H1 (cell line): ENCODE results near the gene FAM25A. TPM values are rescaled to one million over a fixed set of nuclear protein-coding genes. Genes with fewer than 3 reads are reported as not detected.

Experiments used
- CTCF ChIA-PET: fragments of 300-600 bp; sonication (Branson Sonifier 250); formaldehyde crosslinking; loops from one replicate; lab custom pipeline; 2021; ENCODE audit not compliant: partially characterized antibody; lab: Charles Lee
- POLR2A ChIA-PET: fragments of 300-600 bp; sonication (Branson Sonifier 250); formaldehyde crosslinking; loops from one replicate; lab custom pipeline; 2021; ENCODE audit warnings: inconsistent platforms; ENCODE audit not compliant: partially characterized antibody; lab: Charles Lee
- DNase-seq, 2 experiments: peaks; one replicate each; pipeline versions ENCODE4 v3.0.0 to v3.0.0-alpha.2; 2010 to 2022; ENCODE audit warnings: low spot score in 2 of 2, low read depth in 1 of 2, mixed read lengths in 1 of 2
- FAIRE-seq: peaks from 2 replicates; lab custom pipeline; 2011; peaks lifted over from hg19 to GRCh38; lab: Jason Lieb, UNC
- H2AFZ ChIP-seq: 2 replicates; pipeline ENCODE4 v1.8.1; 2012; ENCODE audit warnings: low read length, inconsistent platforms
- H2AK5ac ChIP-seq: 2 replicates; pipeline ENCODE4 v1.6.1; 2013; ENCODE audit warnings: low read depth, low read length
- H2BK120ac ChIP-seq: replicated peaks from 2 replicates; pipeline ENCODE3; 2013; ENCODE audit warnings: low read depth, low read length, inconsistent platforms
- H2BK12ac ChIP-seq: 2 replicates; pipeline ENCODE4 v1.6.1; 2013; ENCODE audit warnings: low read depth, low read length
- H2BK15ac ChIP-seq: 2 replicates; pipeline ENCODE4 v1.6.1; 2013; ENCODE audit warnings: low read length
- H2BK20ac ChIP-seq: 2 replicates; pipeline ENCODE4 v1.6.1; 2013; ENCODE audit warnings: low read length
- H2BK5ac ChIP-seq: 2 replicates; pipeline ENCODE4 v1.6.1; 2013; ENCODE audit warnings: low read depth, low read length
- H3K14ac ChIP-seq: 2 replicates; pipeline ENCODE4 v1.6.1; 2013; ENCODE audit warnings: inconsistent platforms; ENCODE audit not compliant: insufficient read length
- H3K18ac ChIP-seq: 2 replicates; pipeline ENCODE4 v1.6.1; 2013; ENCODE audit warnings: low read length; ENCODE audit errors: extremely low read depth
- H3K23ac ChIP-seq: 2 replicates; pipeline ENCODE4 v1.6.1; 2013; ENCODE audit warnings: inconsistent platforms; ENCODE audit not compliant: insufficient read length
- H3K23me2 ChIP-seq: 2 replicates; pipeline ENCODE4 v1.6.1; 2013; ENCODE audit warnings: low read depth, low read length
- H3K27ac ChIP-seq: 2 replicates; pipeline ENCODE4 v1.6.1; 2011; ENCODE audit warnings: low read depth, low read length, inconsistent platforms
- H3K27me3 ChIP-seq, 4 experiments: replicated peaks in 1 of 4; 1 replicate in 1 of 4; 2 replicates in 3 of 4; pipeline versions ENCODE4 v1.6.1 to v1.8.1; 2011 to 2013; ENCODE audit warnings: low read length in 3 of 4, mild to moderate bottlenecking in 3 of 4, inconsistent platforms in 2 of 4, mixed read lengths in 2 of 4, moderate library complexity in 1 of 4; ENCODE audit not compliant: control insufficient read depth in 3 of 4, insufficient read depth in 3 of 4; ENCODE audit errors: extremely low read depth in 1 of 4
- H3K36me3 ChIP-seq, 4 experiments: 2 replicates each; pipeline versions ENCODE4 v1.6.1 to v1.8.1; 2011 to 2013; ENCODE audit warnings: mild to moderate bottlenecking in 4 of 4, low read length in 3 of 4, moderate library complexity in 2 of 4, control low read depth in 1 of 4, inconsistent platforms in 1 of 4; ENCODE audit not compliant: insufficient read depth in 4 of 4, control insufficient read depth in 2 of 4
- H3K4ac ChIP-seq: replicated peaks from 2 replicates; pipeline ENCODE3; 2013; ENCODE audit warnings: low read length, low read depth, mixed read lengths, inconsistent platforms; ENCODE audit not compliant: insufficient read length
- H3K4me1 ChIP-seq, 4 experiments: replicated peaks in 1 of 4; 1 replicate in 1 of 4; 2 replicates in 3 of 4; pipeline versions ENCODE4 v1.6.1 to v1.8.1; 2011 to 2013; ENCODE audit warnings: low read length in 3 of 4, inconsistent platforms in 2 of 4, mixed read lengths in 1 of 4; ENCODE audit not compliant: insufficient read depth in 4 of 4, control insufficient read depth in 3 of 4
- H3K4me2 ChIP-seq, 2 experiments: 2 replicates each; pipeline versions ENCODE4 v1.6.1 to v1.8.1; 2011 to 2013; ENCODE audit warnings: low read depth in 2 of 2, low read length in 2 of 2, control low read depth in 1 of 2, inconsistent platforms in 1 of 2, mild to moderate bottlenecking in 1 of 2; ENCODE audit not compliant: insufficient read depth in 1 of 2
- H3K4me3 ChIP-seq, 4 experiments: fragments of 200-600, 300-600 bp in 1 of 4; sonication (generic), shearing (Covaris generic), sonication (Bioruptor Twin) in 1 of 4; 2 replicates each; pipeline versions ENCODE4 v1.5.1 to v1.8.1; 2011 to 2016; ENCODE audit warnings: low read length in 4 of 4, low read depth in 3 of 4, control low read depth in 2 of 4, inconsistent platforms in 2 of 4, mild to moderate bottlenecking in 2 of 4, mixed read lengths in 1 of 4, moderate library complexity in 1 of 4; ENCODE audit not compliant: insufficient read depth in 2 of 4; ENCODE audit errors: extremely low read depth in 1 of 4
- H3K56ac ChIP-seq: replicated peaks from 2 replicates; pipeline ENCODE3; 2013; ENCODE audit warnings: low read depth, mild to moderate bottlenecking, mixed read lengths, low read length, inconsistent platforms; ENCODE audit not compliant: insufficient read length
- H3K79me1 ChIP-seq: 2 replicates; pipeline ENCODE4 v1.6.1; 2013; ENCODE audit warnings: low read depth, low read length, control low read depth
- H3K79me2 ChIP-seq, 2 experiments: 2 replicates each; pipeline versions ENCODE4 v1.6.1 to v1.8.1; 2012 to 2013; ENCODE audit warnings: low read length in 2 of 2, mild to moderate bottlenecking in 2 of 2, inconsistent platforms in 1 of 2; ENCODE audit not compliant: insufficient read depth in 2 of 2, control insufficient read depth in 1 of 2
- H3K9ac ChIP-seq, 4 experiments: replicated peaks in 1 of 4; 1 replicate in 1 of 4; 2 replicates in 3 of 4; pipeline versions ENCODE4 v1.6.1 to v1.8.1; 2011 to 2013; ENCODE audit warnings: low read depth in 3 of 4, low read length in 3 of 4, control low read depth in 2 of 4, mild to moderate bottlenecking in 2 of 4, moderate library complexity in 2 of 4, inconsistent platforms in 1 of 4; ENCODE audit errors: extremely low read depth in 1 of 4
- H3K9me3 ChIP-seq, 2 experiments: 2 replicates each; pipeline versions ENCODE4 v1.6.1 to v1.8.1; 2012 to 2013; ENCODE audit warnings: mild to moderate bottlenecking in 2 of 2, moderate library complexity in 2 of 2, control low read depth in 1 of 2, inconsistent platforms in 1 of 2, low read depth in 1 of 2, low read length in 1 of 2, mixed read lengths in 1 of 2; ENCODE audit not compliant: insufficient read depth in 2 of 2
- H4K20me1 ChIP-seq, 2 experiments: replicated peaks in 1 of 2; 2 replicates each; pipeline versions ENCODE3 to v1.8.1; 2011 to 2013; ENCODE audit warnings: inconsistent platforms in 2 of 2, low read length in 2 of 2, mild to moderate bottlenecking in 1 of 2; ENCODE audit not compliant: insufficient read depth in 2 of 2, control insufficient read depth in 1 of 2
- H4K5ac ChIP-seq: 2 replicates; pipeline ENCODE4 v1.6.1; 2013; ENCODE audit warnings: low read length, low read depth, mixed read lengths, inconsistent platforms; ENCODE audit not compliant: insufficient read length
- H4K8ac ChIP-seq: 2 replicates; pipeline ENCODE4 v1.8.0; 2013; ENCODE audit warnings: mild to moderate bottlenecking, moderate library complexity, low read length, inconsistent platforms; ENCODE audit not compliant: insufficient read depth; ENCODE audit errors: extremely low read depth
- H4K91ac ChIP-seq: replicated peaks from 2 replicates; pipeline ENCODE3; 2013; ENCODE audit warnings: low read length, mixed read lengths, inconsistent platforms; ENCODE audit not compliant: insufficient read length
- BRCA1 ChIP-seq: IDR thresholded peaks from 2 replicates; pipeline ENCODE4 v1.6.1; 2012; ENCODE audit warnings: low read depth, low read length, improper control_type of control experiment
- CHD2 ChIP-seq: IDR thresholded peaks from 2 replicates; pipeline ENCODE4 v1.6.1; 2012; ENCODE audit warnings: low read length, improper control_type of control experiment
- CREB1 ChIP-seq: IDR thresholded peaks from 2 replicates; pipeline ENCODE4 v1.6.1; 2012; ENCODE audit warnings: inconsistent platforms
- CTBP2 ChIP-seq: IDR thresholded peaks from 2 replicates; pipeline ENCODE4 v1.7.0; 2011; ENCODE audit warnings: borderline replicate concordance, mild to moderate bottlenecking, moderate library complexity, mixed read lengths, low read length; ENCODE audit not compliant: insufficient read depth, insufficient read length
- E2F6 ChIP-seq: IDR thresholded peaks from 2 replicates; pipeline ENCODE4 v1.6.1; 2012; ENCODE audit warnings: inconsistent platforms
- EGR1 ChIP-seq: IDR thresholded peaks from 2 replicates; pipeline ENCODE4 v1.6.1; 2011; ENCODE audit warnings: low read depth, low read length, borderline replicate concordance
- GTF2F1 ChIP-seq: IDR thresholded peaks from 2 replicates; pipeline ENCODE4 v1.6.1; 2012; ENCODE audit warnings: low read depth, low read length, improper control_type of control experiment, borderline replicate concordance
- HDAC2 ChIP-seq, 2 experiments: fragments of 300-600 bp in 1 of 2; sonication (generic) in 1 of 2; IDR thresholded peaks; 2 replicates each; pipeline ENCODE4 v1.6.1; 2011 to 2012; ENCODE audit warnings: low read depth in 2 of 2, low read length in 2 of 2, mild to moderate bottlenecking in 2 of 2, moderate library complexity in 2 of 2, borderline replicate concordance in 1 of 2, inconsistent platforms in 1 of 2
- KDM1A ChIP-seq: fragments of 200-600, 300-600 bp; sonication (generic); IDR thresholded peaks from 2 replicates; pipeline ENCODE4 v1.7.1; 2016; ENCODE audit warnings: mild to moderate bottlenecking, low read length, borderline replicate concordance
- TBP ChIP-seq: IDR thresholded peaks from 2 replicates; pipeline ENCODE4 v1.6.1; 2011; ENCODE audit warnings: low read depth, low read length, improper control_type of control experiment
- WGBS, 2 experiments: shearing (Covaris generic) in 1 of 2; methylation state at CpG; one replicate each; pipeline versions ENCODE4 v1.1.6 to v1.1.7; 2013 to 2015; ENCODE audit warnings: low lambda C conversion rate in 2 of 2, mixed read lengths in 2 of 2, inconsistent platforms in 1 of 2, low coverage in 1 of 2, missing lambda C conversion rate in 1 of 2; ENCODE audit not compliant: insufficient replicate concordance in 2 of 2, insufficient coverage in 1 of 2, insufficient read length in 1 of 2; ENCODE audit errors: extremely low coverage in 1 of 2, missing lambda C conversion rate in 1 of 2; 5-methylcytosine and 5-hydroxymethylcytosine counted together
- polyA plus RNA-seq, 7 experiments: library from polyadenylated mRNA; depleted of rRNA in 3 of 7; stranded (reverse) in 5 of 7; unstranded in 2 of 7; fragments of >200 nt in 5 of 7; fragments of 200-250 nt in 2 of 7; gene quantifications; 1 replicate in 5 of 7; 2 replicates in 1 of 7; 4 replicates in 1 of 7; pipeline versions ENCODE4 v1.2.1 to v1.2.3, GENCODE V29; 2011 to 2013; ENCODE audit warnings: missing spikeins in 2 of 7, mixed read lengths in 2 of 7
- total RNA-seq: library from RNA; stranded (reverse); fragmentation: NEBNext Ultra II Directional; extraction: Animal tissue kit (Norgen Biotek cat#: 25700); gene quantifications from 2 replicates; pipeline ENCODE4 v1.2.1, GENCODE V29; 2021

FAM25A gene
- total and polyA plus RNA-seq, 2 of the 8 experiments (the other 6 are each of a cell fraction or from before 2014, with no cell fraction given) = not detected

GRCh38 chr10:87045434-87045938, 25.4 kb downstream of the FAM25A start:
- H4K5ac ChIP-seq = no peak overlapping the region
- H2BK120ac ChIP-seq = no peak overlapping the region
- H3K4me3 ChIP-seq = no peak overlapping the region
- no peak overlapping the region for H4K91ac ChIP-seq
- H3K23me2 ChIP-seq = no peaks in the 10 kb centered on the region
- H4K8ac ChIP-seq = no peak overlapping the region
- H3K4me1 ChIP-seq = no peaks in the 10 kb centered on the region
- 87% methylated on average over 6 of the region's 6 CpGs; no CpG with 5 or more reads in 1 of the 2 experiments for WGBS, 2 experiments
- H4K20me1 ChIP-seq = no peaks in the 10 kb centered on the region
- ChIA-PET CTCF (interaction anchor here (1.4 to 2.3 kb wide), 4 partner anchors 9 to 106 kb away, joined by 3 to 9 read pairs (median 4); no protein-coding TSS in a partner anchor), POLR2A (no interaction called here)
- H3K23ac ChIP-seq = no peak overlapping the region
- no peak overlapping the region for H2BK5ac ChIP-seq
- H2AFZ ChIP-seq = no peak overlapping the region
- H3K56ac ChIP-seq = no peak overlapping the region
- no peak overlapping the region for H2BK20ac ChIP-seq
- H3K27ac ChIP-seq = no peak overlapping the region
- no peak overlapping the region for H2BK15ac ChIP-seq
- H3K4me2 ChIP-seq = no peak overlapping the region
- H2BK12ac ChIP-seq = no peak overlapping the region
- FAIRE-seq = no peak
- no peak overlapping the region for H3K18ac ChIP-seq
- H3K4ac ChIP-seq = no peak overlapping the region
- H2AK5ac ChIP-seq = no peak overlapping the region
- no peaks in the 10 kb centered on the region for H3K79me2 ChIP-seq
- DNase-seq = no peak
- H3K14ac ChIP-seq = no peak overlapping the region
- H3K79me1 ChIP-seq = no peaks in the 10 kb centered on the region
- peaks cover 0 to 4% (median 1%) of the 10 kb centered on the region in 4 experiments; a peak in 2 of 8 replicates for H3K36me3 ChIP-seq
- H3K9ac ChIP-seq = no peak overlapping the region
- H3K27me3 ChIP-seq = no peaks in the 10 kb centered on the region
- H3K9me3 ChIP-seq = no peaks in the 10 kb centered on the region
- no peak for TF ChIP-seq BRCA1
- TF ChIP-seq KDM1A = no peak
- no peak for TF ChIP-seq CTBP2
- TF ChIP-seq CREB1 = no peak
- TF ChIP-seq HDAC2 (IDR thresholded peaks at IDR 0.05; ENCODE audit: borderline replicate concordance in 1 of 2, low read depth in 2 of 2, low read length in 2 of 2) = no peak
- no peak for TF ChIP-seq GTF2F1
- TF ChIP-seq E2F6 = no peak
- no peak for TF ChIP-seq CHD2
- no peak for TF ChIP-seq TBP
- no peak for TF ChIP-seq EGR1
